ENCODE measurements around the gene SGMS1. TPM values are rescaled to one million over a fixed set of nuclear protein-coding genes. Genes with fewer than 3 reads are reported as not detected.
A peak's percentile ranks its signal among the peaks of the same experiment; 100 is the strongest.

SGMS1 gene
- total and polyA plus RNA-seq, 2 donors (not counting 1 experiment from before 2014, with no cell fraction given): 39.9 to 82.1 TPM

- no peaks in the 10 kb centered on the region for H3K27me3 ChIP-seq (ENCODE audit: control insufficient read depth, insufficient read depth, low read length)
- H2AFZ ChIP-seq (ENCODE audit: low read length): no peak overlapping the region
- no peak overlapping the region for H3K27ac ChIP-seq (ENCODE audit: insufficient read depth, low read length)
- DNase-seq (ENCODE audit: low read depth in 2 of 2): no peak
- H3K36me3 ChIP-seq (ENCODE audit: control insufficient read depth, insufficient read depth, low read length): no peaks in the 10 kb centered on the region
- H4K20me1 ChIP-seq (ENCODE audit: control insufficient read depth, extremely low read depth, insufficient read depth, low read length): no peaks in the 10 kb centered on the region
- H3K4me1 ChIP-seq (ENCODE audit: control insufficient read depth, extremely low read depth, insufficient read depth, low read length): peaks cover 12% of the 10 kb centered on the region
- no peak overlapping the region for H3K9ac ChIP-seq (ENCODE audit: insufficient read depth, low read length)
- H3K9me3 ChIP-seq (ENCODE audit: control insufficient read depth, insufficient read depth, low read depth, low read length): no peaks in the 10 kb centered on the region
- TF ChIP-seq CTCF (conservative IDR thresholded peaks at IDR 0.05 in 1 of 2, IDR thresholded peaks at IDR 0.05 in 1 of 2; ENCODE audit: low read depth in 1 of 2, low read length in 2 of 2) (no peak), EZH2 (IDR thresholded peaks at IDR 0.05; ENCODE audit: low read length, missing control alignments) (no peak)
- no peaks in the 10 kb centered on the region for H3K79me2 ChIP-seq (ENCODE audit: control insufficient read depth, insufficient read depth, low read length)
- no peak overlapping the region for H3K4me2 ChIP-seq (ENCODE audit: extremely low read depth, insufficient read depth, low read length)
- H3K4me3 ChIP-seq (replicated peaks in 1 of 4; ENCODE audit: control extremely low read depth in 1 of 4, insufficient read depth in 1 of 4, low read depth in 3 of 4, low read length in 4 of 4): no peak overlapping the region
Observed at GRCh38 chr10:50563906-50564305, 59.9 kb downstream of the SGMS1 start.

DNA sequence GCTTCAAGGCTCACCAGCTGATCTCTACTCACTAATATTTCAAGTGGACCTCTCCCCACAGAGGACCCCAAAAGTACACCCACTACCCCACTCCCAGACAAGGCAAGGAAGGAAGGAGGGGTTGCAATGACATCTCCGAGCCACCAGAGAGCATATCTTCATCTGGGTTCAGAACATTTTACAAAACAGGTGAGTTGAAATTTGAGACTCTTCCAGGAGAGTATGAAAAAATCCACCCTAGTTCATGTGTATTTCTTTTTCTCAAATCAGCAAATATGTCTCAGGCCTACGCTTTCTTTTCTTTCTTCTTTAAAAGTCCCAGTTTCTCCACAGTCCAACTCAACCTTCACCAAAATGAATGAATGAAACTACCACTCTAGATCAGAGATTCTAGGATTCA, 61.9 kb downstream of the SGMS1 start:
- Histone ChIP-seq H4K20me1 (ENCODE audit: control insufficient read depth, extremely low read depth, insufficient read depth, low read length) (no peaks in the 10 kb centered on the region), H3K36me3 (ENCODE audit: control insufficient read depth, insufficient read depth, low read length) (no peaks in the 10 kb centered on the region), H3K4me2 (ENCODE audit: extremely low read depth, insufficient read depth, low read length) (peak overlapping the region; percentile 34), H3K4me3 (replicated peaks in 1 of 4; ENCODE audit: control extremely low read depth in 1 of 4, insufficient read depth in 1 of 4, low read depth in 3 of 4, low read length in 4 of 4) (no peak overlapping the region), H3K79me2 (ENCODE audit: control insufficient read depth, insufficient read depth, low read length) (no peaks in the 10 kb centered on the region), H3K27me3 (ENCODE audit: control insufficient read depth, insufficient read depth, low read length) (no peaks in the 10 kb centered on the region), H3K4me1 (ENCODE audit: control insufficient read depth, extremely low read depth, insufficient read depth, low read length) (peaks cover 18% of the 10 kb centered on the region), H3K27ac (ENCODE audit: insufficient read depth, low read length) (peak overlapping the region; percentile 56), H3K9me3 (ENCODE audit: control insufficient read depth, insufficient read depth, low read depth, low read length) (no peaks in the 10 kb centered on the region), H2AFZ (ENCODE audit: low read length) (no peak overlapping the region), H3K9ac (ENCODE audit: insufficient read depth, low read length) (no peak overlapping the region)
- no peak for TF ChIP-seq EZH2 (IDR thresholded peaks at IDR 0.05; ENCODE audit: low read length, missing control alignments)
- TF ChIP-seq CTCF (conservative IDR thresholded peaks at IDR 0.05 in 1 of 2, IDR thresholded peaks at IDR 0.05 in 1 of 2; ENCODE audit: low read depth in 1 of 2, low read length in 2 of 2): peak; percentile 48 to 66
- peak in 1 of 2 donors; percentile 29 for DNase-seq (ENCODE audit: low read depth in 2 of 2)

DNA sequence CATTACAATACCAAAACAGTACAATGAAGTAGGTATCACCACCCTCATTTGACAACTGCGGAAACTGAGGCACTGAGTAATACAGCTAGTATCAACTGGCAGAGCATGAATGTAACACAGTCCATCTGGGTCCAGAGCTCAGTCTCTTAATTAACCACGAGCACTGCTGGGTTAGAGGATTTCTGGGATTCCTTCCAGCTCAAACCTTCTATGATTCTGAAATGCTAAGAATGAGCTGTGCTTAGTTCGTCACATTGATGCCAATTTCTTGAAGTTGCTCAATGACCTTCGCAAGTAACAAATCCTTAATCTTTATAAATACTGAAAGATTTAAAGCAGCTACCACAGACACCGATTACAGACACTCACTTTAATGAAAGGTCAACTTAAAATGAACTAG, 62.5 kb downstream of the SGMS1 start:
- H3K4me2 ChIP-seq (ENCODE audit: extremely low read depth, insufficient read depth, low read length): peak overlapping the region; percentile 56

More for the DNA sequence above, 62.5 kb downstream of the SGMS1 start:
- DNase-seq (ENCODE audit: low read depth in 2 of 2): peak; percentile 96 to 99
- Histone ChIP-seq H3K27me3 (ENCODE audit: control insufficient read depth, insufficient read depth, low read length) (no peaks in the 10 kb centered on the region), H3K4me1 (ENCODE audit: control insufficient read depth, extremely low read depth, insufficient read depth, low read length) (peaks cover 18% of the 10 kb centered on the region), H2AFZ (ENCODE audit: low read length) (no peak overlapping the region), H3K27ac (ENCODE audit: insufficient read depth, low read length) (peak overlapping the region; percentile 56), H3K36me3 (ENCODE audit: control insufficient read depth, insufficient read depth, low read length) (no peaks in the 10 kb centered on the region), H4K20me1 (ENCODE audit: control insufficient read depth, extremely low read depth, insufficient read depth, low read length) (no peaks in the 10 kb centered on the region), H3K79me2 (ENCODE audit: control insufficient read depth, insufficient read depth, low read length) (no peaks in the 10 kb centered on the region), H3K4me3 (replicated peaks in 1 of 4; ENCODE audit: control extremely low read depth in 1 of 4, insufficient read depth in 1 of 4, low read depth in 3 of 4, low read length in 4 of 4) (no peak overlapping the region), H3K9ac (ENCODE audit: insufficient read depth, low read length) (no peak overlapping the region), H3K9me3 (ENCODE audit: control insufficient read depth, insufficient read depth, low read depth, low read length) (no peaks in the 10 kb centered on the region)
- no peak for TF ChIP-seq EZH2 (IDR thresholded peaks at IDR 0.05; ENCODE audit: low read length, missing control alignments)
- no peak for TF ChIP-seq CTCF (conservative IDR thresholded peaks at IDR 0.05 in 1 of 2, IDR thresholded peaks at IDR 0.05 in 1 of 2; ENCODE audit: low read depth in 1 of 2, low read length in 2 of 2)
